ENCODE results near the gene ISOC2. TPM values are rescaled to one million over a fixed set of nuclear protein-coding genes. Genes with fewer than 3 reads are reported as not detected.
"Not testable (repeated sequence)": the region's sequence is repeated elsewhere in the genome, so short reads cannot be mapped to it uniquely, and the experiment has no call there.

The ISOC2 gene
- total and polyA plus RNA-seq, 8 donors: 23.8 to 49.4 (median 31.8) TPM

DNA sequence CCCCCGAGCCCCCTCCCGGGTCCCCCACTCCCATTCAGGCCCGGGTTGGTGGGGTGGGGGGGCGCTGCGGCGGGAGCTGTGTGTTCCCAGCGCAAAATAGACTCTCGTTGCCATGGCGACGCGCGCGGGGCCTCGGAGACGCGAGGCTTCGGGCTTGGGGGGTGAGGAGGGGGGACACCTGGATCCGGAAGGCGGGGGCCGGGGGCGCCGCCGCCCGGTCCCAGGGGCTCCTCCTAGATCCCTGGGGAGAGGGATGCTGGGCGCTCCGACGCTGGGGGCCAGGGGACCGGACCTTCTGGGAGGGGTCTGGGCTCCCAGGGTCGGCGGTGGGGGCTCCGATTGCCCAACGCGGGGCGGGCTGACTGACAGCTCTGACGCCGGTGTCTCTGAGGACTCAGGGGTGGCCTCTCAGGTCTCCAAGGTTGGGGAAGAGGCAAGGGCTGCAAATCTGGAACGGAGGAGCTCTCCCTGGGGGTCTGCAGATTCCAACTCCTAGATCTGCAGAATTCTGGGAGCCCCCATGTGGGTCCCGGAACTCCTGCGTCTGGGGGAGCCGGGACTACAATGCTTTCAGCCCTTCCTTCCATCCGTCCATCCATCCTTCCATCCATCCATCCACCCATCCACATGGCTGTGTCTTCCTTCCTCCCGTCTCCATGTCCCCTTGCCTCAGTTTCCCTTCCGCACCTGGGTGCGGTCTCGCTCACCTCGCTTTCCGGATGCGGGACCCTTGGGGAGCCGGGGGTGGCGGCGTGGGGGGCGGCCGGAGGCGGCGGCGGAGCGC lies 9.3 kb downstream of the ISOC2 start:
- Histone ChIP-seq H3K4me1 (peaks cover 0 to 15% of the 10 kb centered on the region in 2 donors), H3K9me3 (no peaks in the 10 kb centered on the region), H3K36me3 (peaks cover 0 to 8% of the 10 kb centered on the region in 2 donors), H3K27ac (no peak overlapping the region), H3K27me3 (peaks cover 21 to 42% of the 10 kb centered on the region in 2 donors), H3K4me3 (no peak overlapping the region)
- intact Hi-C loops (cut with DNase I): no loop called here
- peak in 2 of 4 donors; percentile 29 to 57 for DNase-seq
- TF ChIP-seq, protein P1, sequence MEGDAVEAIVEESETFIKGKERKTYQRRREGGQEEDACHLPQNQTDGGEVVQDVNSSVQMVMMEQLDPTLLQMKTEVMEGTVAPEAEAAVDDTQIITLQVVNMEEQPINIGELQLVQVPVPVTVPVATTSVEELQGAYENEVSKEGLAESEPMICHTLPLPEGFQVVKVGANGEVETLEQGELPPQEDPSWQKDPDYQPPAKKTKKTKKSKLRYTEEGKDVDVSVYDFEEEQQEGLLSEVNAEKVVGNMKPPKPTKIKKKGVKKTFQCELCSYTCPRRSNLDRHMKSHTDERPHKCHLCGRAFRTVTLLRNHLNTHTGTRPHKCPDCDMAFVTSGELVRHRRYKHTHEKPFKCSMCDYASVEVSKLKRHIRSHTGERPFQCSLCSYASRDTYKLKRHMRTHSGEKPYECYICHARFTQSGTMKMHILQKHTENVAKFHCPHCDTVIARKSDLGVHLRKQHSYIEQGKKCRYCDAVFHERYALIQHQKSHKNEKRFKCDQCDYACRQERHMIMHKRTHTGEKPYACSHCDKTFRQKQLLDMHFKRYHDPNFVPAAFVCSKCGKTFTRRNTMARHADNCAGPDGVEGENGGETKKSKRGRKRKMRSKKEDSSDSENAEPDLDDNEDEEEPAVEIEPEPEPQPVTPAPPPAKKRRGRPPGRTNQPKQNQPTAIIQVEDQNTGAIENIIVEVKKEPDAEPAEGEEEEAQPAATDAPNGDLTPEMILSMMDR (IDR thresholded peaks at IDR 0.05): no peak
- no peak for ATAC-seq

DNA sequence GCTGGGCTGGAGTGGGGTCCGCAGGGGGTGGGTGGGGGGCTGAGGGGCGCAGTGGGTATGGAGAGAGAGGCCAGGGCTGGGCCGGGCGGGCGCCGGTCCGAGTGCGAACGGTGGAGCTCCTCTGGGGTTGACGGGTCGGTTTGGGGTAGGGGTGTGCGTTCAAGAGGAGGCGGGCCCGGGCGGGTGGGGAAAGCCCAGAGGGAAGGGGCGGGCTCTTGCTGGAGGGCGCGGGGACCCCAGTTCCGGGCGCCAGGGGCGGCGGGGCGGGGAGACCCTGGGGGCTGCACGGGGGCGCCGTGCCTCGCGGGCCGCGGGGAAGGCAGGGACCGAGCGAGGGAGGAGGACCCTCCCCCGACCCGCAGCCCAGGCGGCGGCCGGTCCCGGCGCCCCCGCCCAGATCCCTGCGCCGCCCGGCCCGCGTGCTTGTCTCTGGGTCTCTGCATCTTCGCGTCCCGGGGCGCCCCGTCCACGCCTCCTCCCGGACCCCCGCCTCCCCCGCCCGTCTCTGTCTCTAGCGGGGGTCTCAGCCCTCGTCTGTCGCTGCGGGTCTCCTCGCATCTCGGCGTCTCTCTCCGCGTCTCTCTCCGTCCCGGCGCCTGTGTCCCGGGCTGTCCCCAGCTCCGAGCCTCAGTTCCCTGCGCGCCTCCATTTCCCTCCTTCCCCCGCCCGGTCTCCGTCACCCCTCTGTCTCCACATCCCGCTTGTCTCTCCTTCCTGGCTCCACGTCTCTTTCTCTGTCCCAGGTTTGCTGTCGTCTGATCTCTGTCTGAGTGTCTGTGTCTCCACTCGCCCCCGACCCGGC lies 10.1 kb downstream of the ISOC2 start:
- Histone ChIP-seq H3K4me1 (peaks cover 0 to 15% of the 10 kb centered on the region in 2 donors), H3K27ac (no peak overlapping the region), H3K9me3 (no peaks in the 10 kb centered on the region), H3K36me3 (peaks cover 0 to 8% of the 10 kb centered on the region in 2 donors), H3K27me3 (peaks cover 21 to 49% of the 10 kb centered on the region in 2 donors), H3K4me3 (no peak overlapping the region)
- intact Hi-C loops (cut with DNase I): no loop called here
- TF ChIP-seq, protein P1 (IDR thresholded peaks at IDR 0.05): no peak
- DNase-seq (no peak), ATAC-seq (no peak)

DNA sequence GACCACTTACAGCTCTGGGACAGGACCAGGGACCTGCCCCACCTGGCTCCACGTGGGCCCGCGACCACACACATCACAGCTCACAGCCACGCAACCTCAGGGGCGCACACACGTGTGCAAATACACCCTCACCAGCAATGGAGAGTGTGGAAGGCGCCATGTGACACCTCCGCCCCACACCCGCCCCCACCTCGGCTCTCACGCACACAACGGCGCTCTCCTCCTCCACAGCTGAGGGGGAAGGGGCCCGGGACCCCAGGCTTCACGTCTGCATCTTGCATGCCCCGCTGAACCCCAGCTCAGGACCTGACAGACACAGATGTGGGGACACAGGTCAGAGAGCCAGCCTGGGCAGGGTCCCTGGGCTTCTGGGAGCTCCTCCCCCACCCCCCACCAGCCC lies 12.0 kb downstream of the ISOC2 start:
- Histone ChIP-seq H3K27ac (no peak overlapping the region), H3K4me3 (no peak overlapping the region), H3K9me3 (no peaks in the 10 kb centered on the region), H3K27me3 (peaks cover 31 to 68% of the 10 kb centered on the region in 2 donors), H3K36me3 (no peaks in the 10 kb centered on the region), H3K4me1 (peaks cover 0 to 15% of the 10 kb centered on the region in 2 donors)
- DNase-seq (peak in 1 of 4 donors; percentile 49), ATAC-seq (no peak)
- intact Hi-C loops (cut with DNase I): no loop called here
- TF ChIP-seq, protein P1 (IDR thresholded peaks at IDR 0.05): no peak

DNA sequence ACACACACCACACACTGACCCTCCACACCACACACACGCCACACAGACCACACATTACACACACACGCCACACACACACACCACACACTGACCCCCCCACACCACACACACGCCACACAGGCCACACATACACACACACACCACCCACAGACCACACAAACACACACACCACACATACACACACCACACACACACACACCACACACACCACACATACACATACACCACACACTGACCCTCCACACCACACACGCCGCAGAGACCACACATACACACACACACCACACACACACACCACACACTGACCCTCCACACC lies 13.3 kb downstream of the ISOC2 start:
- H3K27me3 ChIP-seq: peaks cover 42 to 82% of the 10 kb centered on the region in 2 donors
- H3K27ac ChIP-seq; H3K4me3 ChIP-seq; H3K9me3 ChIP-seq; intact Hi-C loops (cut with DNase I); DNase-seq; H3K36me3 ChIP-seq; ATAC-seq: not testable (repeated sequence)
- H3K4me1 ChIP-seq: peaks cover 0 to 15% of the 10 kb centered on the region in 2 donors

DNA sequence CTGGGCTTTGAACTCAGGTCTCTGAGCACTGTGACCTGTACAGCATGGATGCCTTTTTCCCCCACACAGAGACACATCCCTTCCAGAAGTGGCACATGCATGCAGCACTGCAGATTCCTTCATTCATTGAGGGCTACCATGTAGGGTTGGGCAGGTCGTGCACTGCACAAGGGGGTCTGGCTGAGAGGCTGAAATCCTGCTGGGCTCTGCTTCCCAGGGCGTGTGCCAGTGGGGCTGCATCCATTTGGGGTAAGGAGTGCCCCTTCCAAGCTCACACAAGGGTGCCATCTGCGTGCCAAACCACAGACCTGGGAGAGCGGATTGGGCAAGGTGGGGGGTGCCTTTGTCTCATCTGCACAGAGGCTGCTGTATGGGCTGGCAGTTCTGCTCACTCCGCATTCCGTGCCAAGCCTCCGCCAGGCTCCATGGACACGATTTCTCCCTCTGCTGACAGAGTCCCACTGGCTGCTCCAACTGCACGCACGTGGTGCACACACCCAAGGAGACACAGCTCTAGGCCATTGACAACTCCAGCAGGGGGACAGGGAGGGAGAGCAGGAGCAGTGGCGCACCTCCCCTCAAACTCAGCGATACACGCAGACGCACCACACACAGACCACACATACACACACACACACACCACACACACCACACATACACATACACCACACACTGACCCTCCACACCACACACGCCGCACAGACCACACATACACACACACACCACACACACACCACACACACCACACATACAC lies 13.8 kb downstream of the ISOC2 start:
- no peaks in the 10 kb centered on the region for H3K36me3 ChIP-seq
- H3K4me3 ChIP-seq: no peak overlapping the region
- intact Hi-C loops (cut with DNase I): no loop called here
- H3K27ac ChIP-seq: no peak overlapping the region
- H3K4me1 ChIP-seq: peaks cover 0 to 14% of the 10 kb centered on the region in 2 donors
- H3K9me3 ChIP-seq: no peaks in the 10 kb centered on the region
- DNase-seq (peak in 1 of 4 donors; percentile 20), ATAC-seq (no peak)
- peaks cover 43 to 82% of the 10 kb centered on the region in 2 donors for H3K27me3 ChIP-seq
- TF ChIP-seq, protein P1 (IDR thresholded peaks at IDR 0.05): no peak
